GM12878 (cell line): ENCODE data around the gene ANTXR1.

Experiments used
- ATF7 ChIP-seq: fragments of 450-650 bp; IDR thresholded peaks from 2 replicates; pipeline ENCODE4 v1.6.1; 2016; ENCODE audit warnings: low read depth, mild to moderate bottlenecking
- EP300 ChIP-seq, 2 experiments: fragments of 150-350 bp in 1 of 2; IDR thresholded peaks; 2 replicates each; pipeline ENCODE4 v1.6.1; 2011 to 2012; ENCODE audit warnings: low read depth in 2 of 2, low read length in 2 of 2, borderline replicate concordance in 1 of 2, improper control_type of control experiment in 1 of 2, inconsistent platforms in 1 of 2; ENCODE audit not compliant: control insufficient read depth in 1 of 2
- NRF1 ChIP-seq: conservative IDR thresholded peaks from 2 replicates; pipeline ENCODE4 v1.6.1; 2011; ENCODE audit warnings: mild to moderate bottlenecking, low read depth, low read length, improper control_type of control experiment
- TF ChIP-seq, protein P1 (sequence below): IDR thresholded peaks from 2 replicates; pipeline ENCODE4 v1.6.1; 2011; ENCODE audit warnings: low read depth, low read length, improper control_type of control experiment, borderline replicate concordance
- TF ChIP-seq, protein P2 (sequence below), 3 experiments: IDR thresholded peaks in 2 of 3; conservative IDR thresholded peaks in 1 of 3; 2 replicates each; pipeline ENCODE4 v1.5.1; 2011; ENCODE audit warnings: low read depth in 3 of 3, low read length in 3 of 3, mild to moderate bottlenecking in 3 of 3, control low read depth in 2 of 3, moderate library complexity in 2 of 3, inconsistent platforms in 1 of 3, mixed read lengths in 1 of 3; ENCODE audit not compliant: control insufficient read depth in 2 of 3, insufficient read depth in 1 of 3; ENCODE audit errors: extremely low read depth in 1 of 3

DNA sequence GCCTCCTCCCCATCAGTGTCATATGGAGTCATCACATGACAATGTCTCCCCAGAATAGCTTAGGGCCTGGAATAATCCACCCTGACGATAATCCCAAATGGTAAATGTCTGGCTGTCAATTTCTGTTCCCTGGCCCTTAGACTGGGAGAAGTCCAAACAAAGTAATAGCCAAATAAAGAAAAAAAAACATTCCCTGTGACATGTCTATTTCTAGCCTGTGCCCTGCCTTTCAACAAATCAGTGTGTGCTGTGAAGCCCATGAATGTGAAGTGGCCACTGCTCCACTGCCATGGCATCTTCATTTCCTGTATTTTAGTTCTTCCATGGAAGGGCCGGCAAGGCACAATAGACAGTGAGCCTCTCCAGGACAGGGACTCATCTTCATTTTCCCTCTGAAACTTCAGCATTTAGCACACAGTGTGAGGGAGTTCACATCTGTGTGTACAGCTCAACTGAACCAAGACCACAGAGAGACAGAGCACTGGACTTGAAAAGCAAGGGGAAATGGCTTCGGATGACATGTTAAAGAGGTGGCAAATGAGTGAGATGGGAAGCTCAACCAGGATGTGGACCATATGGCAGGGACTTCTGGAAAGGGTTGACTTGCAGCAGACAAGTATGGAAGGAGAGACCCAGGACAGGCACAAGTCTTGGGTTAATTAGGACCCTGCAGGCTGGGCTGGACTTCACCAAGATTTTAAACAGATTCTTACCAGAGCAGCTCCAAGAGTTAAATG is 140.0 kb downstream of the ANTXR1 start:
- TF ChIP-seq EP300 (IDR thresholded peaks at IDR 0.05; ENCODE audit: borderline replicate concordance in 1 of 2, control insufficient read depth in 1 of 2, low read depth in 2 of 2, low read length in 2 of 2) (no peak), ATF7 (no peak), NRF1 (no peak)
- TF ChIP-seq, protein P1, sequence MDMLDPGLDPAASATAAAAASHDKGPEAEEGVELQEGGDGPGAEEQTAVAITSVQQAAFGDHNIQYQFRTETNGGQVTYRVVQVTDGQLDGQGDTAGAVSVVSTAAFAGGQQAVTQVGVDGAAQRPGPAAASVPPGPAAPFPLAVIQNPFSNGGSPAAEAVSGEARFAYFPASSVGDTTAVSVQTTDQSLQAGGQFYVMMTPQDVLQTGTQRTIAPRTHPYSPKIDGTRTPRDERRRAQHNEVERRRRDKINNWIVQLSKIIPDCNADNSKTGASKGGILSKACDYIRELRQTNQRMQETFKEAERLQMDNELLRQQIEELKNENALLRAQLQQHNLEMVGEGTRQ, result no peak
- TF ChIP-seq, protein P2, sequence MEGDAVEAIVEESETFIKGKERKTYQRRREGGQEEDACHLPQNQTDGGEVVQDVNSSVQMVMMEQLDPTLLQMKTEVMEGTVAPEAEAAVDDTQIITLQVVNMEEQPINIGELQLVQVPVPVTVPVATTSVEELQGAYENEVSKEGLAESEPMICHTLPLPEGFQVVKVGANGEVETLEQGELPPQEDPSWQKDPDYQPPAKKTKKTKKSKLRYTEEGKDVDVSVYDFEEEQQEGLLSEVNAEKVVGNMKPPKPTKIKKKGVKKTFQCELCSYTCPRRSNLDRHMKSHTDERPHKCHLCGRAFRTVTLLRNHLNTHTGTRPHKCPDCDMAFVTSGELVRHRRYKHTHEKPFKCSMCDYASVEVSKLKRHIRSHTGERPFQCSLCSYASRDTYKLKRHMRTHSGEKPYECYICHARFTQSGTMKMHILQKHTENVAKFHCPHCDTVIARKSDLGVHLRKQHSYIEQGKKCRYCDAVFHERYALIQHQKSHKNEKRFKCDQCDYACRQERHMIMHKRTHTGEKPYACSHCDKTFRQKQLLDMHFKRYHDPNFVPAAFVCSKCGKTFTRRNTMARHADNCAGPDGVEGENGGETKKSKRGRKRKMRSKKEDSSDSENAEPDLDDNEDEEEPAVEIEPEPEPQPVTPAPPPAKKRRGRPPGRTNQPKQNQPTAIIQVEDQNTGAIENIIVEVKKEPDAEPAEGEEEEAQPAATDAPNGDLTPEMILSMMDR (IDR thresholded peaks at IDR 0.05 in 2 of 3, conservative IDR thresholded peaks at IDR 0.05 in 1 of 3; ENCODE audit: control insufficient read depth in 2 of 3, extremely low read depth in 1 of 3, insufficient read depth in 1 of 3, low read depth in 3 of 3, low read length in 3 of 3), result no peak
